Measurements from ENCODE around the gene CHAT. TPM values are rescaled to one million over a fixed set of nuclear protein-coding genes. Genes with fewer than 3 reads are reported as not detected.

CHAT gene
- total RNA-seq, 2 donors from 2014 or later, result 0.26 TPM; not detected in 1

DNA sequence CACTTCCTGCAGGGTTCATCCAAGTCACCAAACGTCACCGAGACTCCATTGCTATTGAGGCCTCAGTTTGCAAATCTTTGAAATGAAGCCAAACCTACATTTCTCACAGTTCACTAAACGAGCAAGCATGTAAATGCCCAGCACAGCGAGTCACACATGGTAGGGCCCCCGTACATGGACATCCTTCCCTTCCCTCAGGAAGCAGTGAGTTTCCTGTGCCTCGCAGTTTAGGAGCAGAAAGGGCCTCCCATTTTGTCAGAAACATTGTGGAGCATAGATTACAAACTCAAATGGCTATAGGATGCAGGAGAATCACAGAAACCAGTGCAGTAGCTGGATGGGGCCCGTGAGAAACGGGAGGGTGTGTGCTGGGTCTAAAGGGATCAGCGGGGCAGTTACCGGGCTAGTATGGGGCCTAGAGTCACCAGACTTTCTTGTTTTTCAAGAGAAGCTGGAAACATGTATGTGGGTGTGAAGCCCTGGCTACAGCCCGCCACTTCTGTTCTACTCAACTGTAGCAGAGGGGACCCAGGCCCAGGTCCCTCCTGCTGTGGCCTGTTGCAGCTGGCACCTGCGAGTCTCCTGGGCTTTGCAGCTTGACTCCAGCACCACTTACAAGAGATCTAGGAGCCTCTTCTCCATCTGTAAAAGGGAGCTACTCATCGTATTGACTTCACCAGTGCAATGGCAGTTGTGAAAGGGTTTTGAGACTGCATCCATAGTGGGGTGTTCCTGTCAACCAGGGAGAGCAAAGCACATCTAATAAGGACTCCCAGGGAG lies 17.9 kb upstream of the CHAT start:
- 58 to 60% methylated on average over 12 to 13 of the region's 13 CpGs for WGBS, 2 donors
- ATAC-seq (no peak), DNase-seq (no peak)
- intact Hi-C loops (cut with DNase I), result no loop called here
- Histone ChIP-seq H3K27ac (no peak overlapping the region), H3K36me3 (replicated peaks in 1 of 2; ENCODE audit: insufficient read depth in 1 of 2, low read depth in 2 of 2) (no peaks in the 10 kb centered on the region), H3K9me3 (no peaks in the 10 kb centered on the region), H3K4me1 (no peaks in the 10 kb centered on the region), H3K4me3 (no peak overlapping the region), H3K27me3 (no peaks in the 10 kb centered on the region)
- TF ChIP-seq, protein P1, sequence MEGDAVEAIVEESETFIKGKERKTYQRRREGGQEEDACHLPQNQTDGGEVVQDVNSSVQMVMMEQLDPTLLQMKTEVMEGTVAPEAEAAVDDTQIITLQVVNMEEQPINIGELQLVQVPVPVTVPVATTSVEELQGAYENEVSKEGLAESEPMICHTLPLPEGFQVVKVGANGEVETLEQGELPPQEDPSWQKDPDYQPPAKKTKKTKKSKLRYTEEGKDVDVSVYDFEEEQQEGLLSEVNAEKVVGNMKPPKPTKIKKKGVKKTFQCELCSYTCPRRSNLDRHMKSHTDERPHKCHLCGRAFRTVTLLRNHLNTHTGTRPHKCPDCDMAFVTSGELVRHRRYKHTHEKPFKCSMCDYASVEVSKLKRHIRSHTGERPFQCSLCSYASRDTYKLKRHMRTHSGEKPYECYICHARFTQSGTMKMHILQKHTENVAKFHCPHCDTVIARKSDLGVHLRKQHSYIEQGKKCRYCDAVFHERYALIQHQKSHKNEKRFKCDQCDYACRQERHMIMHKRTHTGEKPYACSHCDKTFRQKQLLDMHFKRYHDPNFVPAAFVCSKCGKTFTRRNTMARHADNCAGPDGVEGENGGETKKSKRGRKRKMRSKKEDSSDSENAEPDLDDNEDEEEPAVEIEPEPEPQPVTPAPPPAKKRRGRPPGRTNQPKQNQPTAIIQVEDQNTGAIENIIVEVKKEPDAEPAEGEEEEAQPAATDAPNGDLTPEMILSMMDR (IDR thresholded peaks at IDR 0.05), result no peak
- no peak for TF ChIP-seq POLR2A (IDR thresholded peaks at IDR 0.05)

DNA sequence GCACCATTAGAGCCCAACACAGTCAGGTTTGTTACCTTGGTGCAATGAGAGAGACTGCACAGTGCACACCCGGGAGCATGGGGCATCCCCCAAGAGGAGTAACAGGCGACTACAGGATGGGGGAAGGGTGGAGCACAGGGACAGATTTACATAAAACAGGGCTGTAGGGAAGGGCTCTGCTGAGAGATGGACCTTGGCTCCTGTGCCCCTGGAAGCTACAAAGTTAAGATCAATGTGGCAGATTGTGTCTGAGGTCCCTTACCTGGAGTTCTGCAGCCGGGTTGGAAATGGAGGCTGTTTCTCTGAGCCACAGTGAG lies 17.4 kb upstream of the CHAT start:
- Histone ChIP-seq H3K27me3 (no peaks in the 10 kb centered on the region), H3K4me1 (no peaks in the 10 kb centered on the region), H3K9me3 (no peaks in the 10 kb centered on the region), H3K27ac (no peak overlapping the region), H3K36me3 (replicated peaks in 1 of 2; ENCODE audit: insufficient read depth in 1 of 2, low read depth in 2 of 2) (no peaks in the 10 kb centered on the region), H3K4me3 (no peak overlapping the region)
- ATAC-seq (no peak), DNase-seq (no peak)
- intact Hi-C loops (cut with DNase I), result no loop called here
- WGBS, 2 donors, result 37 to 47% methylated on average over 3 of the region's 3 CpGs
- TF ChIP-seq POLR2A (IDR thresholded peaks at IDR 0.05), result no peak
- TF ChIP-seq, protein P1 (IDR thresholded peaks at IDR 0.05), result no peak

DNA sequence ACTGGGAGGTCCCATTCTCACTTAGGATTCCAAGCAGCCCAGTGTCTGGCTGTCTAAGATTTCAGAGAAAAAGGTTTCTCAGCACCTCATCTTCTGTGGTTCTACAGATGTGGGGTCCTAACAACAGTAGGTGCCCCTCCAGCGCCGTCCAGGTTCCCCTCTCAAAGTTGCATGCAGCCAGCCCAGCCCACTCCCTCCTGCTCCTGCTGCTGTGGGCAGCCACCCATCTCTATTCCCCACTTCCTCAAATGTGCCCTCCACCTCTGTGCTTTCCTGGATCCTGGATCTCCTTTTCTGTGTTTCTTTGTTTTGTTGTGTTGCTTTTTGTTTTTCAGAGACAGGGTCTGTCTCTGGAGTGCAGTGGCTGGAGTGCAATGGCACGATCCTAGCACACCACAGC lies 17.0 kb upstream of the CHAT start:
- TF ChIP-seq, protein P1 (IDR thresholded peaks at IDR 0.05), result no peak
- TF ChIP-seq POLR2A (IDR thresholded peaks at IDR 0.05), result no peak
- intact Hi-C loops (cut with DNase I), result no loop called here
- Histone ChIP-seq H3K27ac (no peak overlapping the region), H3K4me3 (no peak overlapping the region), H3K9me3 (no peaks in the 10 kb centered on the region), H3K4me1 (no peaks in the 10 kb centered on the region), H3K36me3 (replicated peaks in 1 of 2; ENCODE audit: insufficient read depth in 1 of 2, low read depth in 2 of 2) (no peaks in the 10 kb centered on the region), H3K27me3 (no peaks in the 10 kb centered on the region)
- DNase-seq (no peak), ATAC-seq (no peak)
- WGBS, 2 donors, result 43 to 57% methylated on average over 3 of the region's 3 CpGs

DNA sequence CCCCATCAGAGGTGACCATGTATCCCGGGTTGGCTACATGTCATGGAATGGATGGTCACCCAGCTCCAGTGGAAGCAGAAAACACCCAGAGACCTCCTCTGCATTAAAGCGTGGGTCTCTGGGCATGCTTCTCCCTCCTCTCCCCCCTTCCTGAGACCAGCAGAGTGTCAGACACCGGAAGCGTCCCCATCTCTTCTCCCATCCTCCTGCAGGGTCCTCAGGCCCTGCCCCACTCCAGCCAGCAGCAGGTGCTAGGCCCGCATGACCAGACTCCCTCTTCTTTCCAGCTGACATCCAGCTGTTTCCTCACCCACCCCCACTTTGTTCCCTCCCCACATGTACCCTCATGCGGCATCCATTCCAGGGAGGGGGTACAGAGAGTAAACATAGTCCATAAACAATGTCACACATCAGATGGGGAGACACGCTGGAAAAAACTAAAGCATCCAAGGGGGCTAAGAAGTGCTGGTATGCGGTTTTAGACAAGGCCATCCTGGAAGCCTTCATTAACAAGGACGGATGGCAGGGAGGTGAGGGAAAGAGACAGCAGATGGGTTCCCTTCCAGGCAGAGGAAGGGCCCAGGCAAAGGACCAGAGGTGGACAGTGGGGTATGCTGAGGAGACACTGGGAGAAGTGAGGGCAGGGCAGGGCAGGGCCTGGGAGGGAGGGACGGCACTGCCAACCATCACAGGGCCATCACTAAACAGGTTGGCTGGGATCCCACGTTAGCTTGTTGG lies 16.2 kb upstream of the CHAT start:
- intact Hi-C loops (cut with DNase I), result no loop called here
- Histone ChIP-seq H3K9me3 (no peaks in the 10 kb centered on the region), H3K27ac (no peak overlapping the region), H3K36me3 (replicated peaks in 1 of 2; ENCODE audit: insufficient read depth in 1 of 2, low read depth in 2 of 2) (no peaks in the 10 kb centered on the region), H3K4me1 (no peaks in the 10 kb centered on the region), H3K27me3 (no peaks in the 10 kb centered on the region), H3K4me3 (no peak overlapping the region)
- WGBS, 2 donors, result 55 to 57% methylated on average over 11 of the region's 11 CpGs
- DNase-seq (no peak), ATAC-seq (no peak)
- TF ChIP-seq, protein P1 (IDR thresholded peaks at IDR 0.05), result no peak
- no peak for TF ChIP-seq POLR2A (IDR thresholded peaks at IDR 0.05)

Measured in body of pancreas (tissue), 4 donors.